IPS-18a (cell line): ENCODE results near the gene TTC9B.

Experiments
- H3K27ac ChIP-seq: one replicate; pipeline ENCODE4 v1.5.1; 2013; ENCODE audit warnings: low read length
- H3K27me3 ChIP-seq: one replicate; pipeline ENCODE4 v1.6.1; 2013; ENCODE audit warnings: mild to moderate bottlenecking, low read length; ENCODE audit not compliant: control insufficient read depth, insufficient read depth
- H3K36me3 ChIP-seq: one replicate; pipeline ENCODE4 v1.6.1; 2013; ENCODE audit warnings: low read depth, low read length; ENCODE audit not compliant: control insufficient read depth
- H3K4me1 ChIP-seq: one replicate; pipeline ENCODE4 v1.6.1; 2013; ENCODE audit warnings: low read depth, low read length; ENCODE audit not compliant: control insufficient read depth
- H3K4me3 ChIP-seq: one replicate; pipeline ENCODE4 v1.5.1; 2013; ENCODE audit warnings: low read length
- H3K9ac ChIP-seq: one replicate; pipeline ENCODE4 v1.6.1; 2013; ENCODE audit warnings: mild to moderate bottlenecking, low read length, moderate library complexity
- H3K9me3 ChIP-seq: one replicate; pipeline ENCODE4 v1.6.1; 2013; ENCODE audit warnings: low read depth, low read length; ENCODE audit not compliant: control insufficient read depth

Gene TTC9B

DNA sequence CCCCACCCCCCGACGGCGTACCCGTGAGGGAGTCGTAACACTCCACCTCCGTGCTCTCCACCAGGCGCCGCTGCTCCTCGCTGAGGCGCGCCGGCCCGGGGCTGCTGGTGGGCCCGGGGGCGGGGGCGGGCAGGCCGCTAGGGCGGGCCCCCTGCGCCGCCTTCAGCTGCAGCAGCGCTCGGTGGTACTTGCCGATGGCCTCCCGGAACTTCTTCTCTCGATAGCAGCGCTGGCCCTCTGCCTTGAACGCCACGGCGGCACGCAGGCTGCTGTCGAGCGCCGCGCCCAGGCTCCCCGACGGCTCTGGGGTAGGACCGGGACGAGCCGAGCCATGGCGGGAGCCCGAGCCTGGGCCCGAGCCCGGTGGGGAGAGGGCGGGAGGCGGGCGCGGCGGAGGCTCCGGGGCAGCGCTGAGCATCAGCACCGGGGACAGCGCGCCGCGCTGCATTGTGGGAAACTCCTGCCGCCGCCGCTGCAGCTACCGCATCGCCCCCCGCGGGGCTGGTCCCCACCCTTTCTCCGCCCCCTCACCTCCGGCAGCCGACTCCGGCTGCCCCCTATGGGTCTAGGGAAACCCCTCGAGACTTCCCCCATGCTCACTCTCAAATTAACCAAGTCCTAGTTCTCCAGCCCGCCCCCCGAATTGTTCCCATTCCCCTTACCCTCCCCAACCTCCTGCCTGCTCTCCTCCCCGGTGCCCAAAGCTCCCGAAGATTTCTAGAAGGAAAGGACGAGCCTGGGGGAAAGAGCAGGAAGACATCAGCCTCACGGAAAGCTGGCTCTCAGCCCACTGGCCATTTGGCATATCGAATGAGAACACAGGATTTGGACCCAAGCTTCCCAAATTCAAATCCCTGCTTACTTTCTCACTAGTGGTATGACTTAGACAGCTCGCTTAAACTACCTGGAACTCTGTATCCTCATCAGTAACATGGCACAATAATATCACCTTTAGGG lies at the start of gene TTC9B:
TSS of gene TTC9B (minus strand) at position 451 of the 957 bp plus-strand sequence. CDS start at position 448, 3 bp downstream.
- Histone ChIP-seq H3K9ac (no peak within 1 kb of the TSS), H3K4me1 (no peaks in the 10 kb centered on the region), H3K27ac (no peak within 1 kb of the TSS), H3K9me3 (no peaks in the 10 kb centered on the region), H3K4me3 (no peak within 1 kb of the TSS), H3K36me3 (no peaks in the 10 kb centered on the region), H3K27me3 (peaks cover 45% of the 10 kb centered on the region)

DNA sequence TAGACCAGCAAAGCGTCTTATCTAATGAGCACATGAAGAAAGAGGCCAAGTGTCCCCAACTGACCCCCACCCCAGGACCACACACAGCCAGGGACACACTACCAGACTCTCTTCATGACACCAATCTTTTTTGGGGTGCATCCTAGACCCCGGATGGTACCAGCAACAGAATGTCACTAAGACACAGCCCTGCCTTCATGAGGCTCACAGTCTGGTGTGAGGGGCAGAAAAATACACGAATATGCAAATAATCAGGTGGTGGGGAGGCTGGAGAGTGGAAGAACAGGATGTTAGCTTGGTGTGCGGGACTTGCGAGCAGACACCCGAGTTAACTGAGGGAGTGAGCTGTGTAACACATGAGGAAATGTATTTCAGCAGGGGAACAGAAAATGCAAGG lies 49.4 kb upstream of the TTC9B start:
- H3K9me3 ChIP-seq = no peaks in the 10 kb centered on the region
- H3K4me3 ChIP-seq = no peak overlapping the region
- H3K9ac ChIP-seq = no peak overlapping the region
- peaks cover 10% of the 10 kb centered on the region for H3K36me3 ChIP-seq
- no peaks in the 10 kb centered on the region for H3K27me3 ChIP-seq
- no peaks in the 10 kb centered on the region for H3K4me1 ChIP-seq
- no peak overlapping the region for H3K27ac ChIP-seq

DNA sequence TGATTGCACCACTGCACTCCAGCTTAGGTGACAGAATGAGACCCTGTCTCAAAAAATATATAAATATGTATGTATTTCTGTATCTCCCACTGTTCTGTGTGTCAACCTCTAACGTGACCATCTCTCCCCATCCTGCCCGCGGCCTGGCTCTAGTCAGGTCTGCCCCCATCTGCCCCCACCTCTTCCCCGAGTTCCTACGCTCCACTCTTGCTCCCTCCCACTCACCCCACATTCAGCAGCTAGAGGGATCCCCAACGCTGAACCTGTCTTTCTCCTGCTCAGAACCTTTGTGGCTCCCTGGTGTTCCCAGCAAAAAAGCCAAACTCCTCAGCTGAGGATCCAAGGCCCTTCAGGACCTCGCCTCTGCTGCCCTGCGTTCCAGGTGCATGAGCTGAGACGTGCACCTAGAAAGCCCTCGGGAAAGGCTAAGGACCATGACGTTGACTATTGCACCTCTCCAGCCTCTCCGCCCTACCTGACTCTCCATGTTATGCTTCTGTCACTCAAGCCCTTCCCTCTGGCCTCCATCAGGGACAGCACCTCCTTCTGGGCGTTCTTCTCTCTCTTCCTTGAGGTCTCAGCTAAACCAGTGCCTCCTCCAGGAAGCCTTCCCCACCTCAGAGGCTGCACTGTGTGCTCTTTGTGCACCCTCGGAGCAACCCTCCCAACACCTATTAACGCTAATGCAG lies 48.9 kb upstream of the TTC9B start:
- Histone ChIP-seq H3K27me3 (no peaks in the 10 kb centered on the region), H3K4me3 (no peak overlapping the region), H3K9me3 (no peaks in the 10 kb centered on the region), H3K27ac (no peak overlapping the region), H3K36me3 (peaks cover 9% of the 10 kb centered on the region), H3K9ac (no peak overlapping the region), H3K4me1 (no peaks in the 10 kb centered on the region)

DNA sequence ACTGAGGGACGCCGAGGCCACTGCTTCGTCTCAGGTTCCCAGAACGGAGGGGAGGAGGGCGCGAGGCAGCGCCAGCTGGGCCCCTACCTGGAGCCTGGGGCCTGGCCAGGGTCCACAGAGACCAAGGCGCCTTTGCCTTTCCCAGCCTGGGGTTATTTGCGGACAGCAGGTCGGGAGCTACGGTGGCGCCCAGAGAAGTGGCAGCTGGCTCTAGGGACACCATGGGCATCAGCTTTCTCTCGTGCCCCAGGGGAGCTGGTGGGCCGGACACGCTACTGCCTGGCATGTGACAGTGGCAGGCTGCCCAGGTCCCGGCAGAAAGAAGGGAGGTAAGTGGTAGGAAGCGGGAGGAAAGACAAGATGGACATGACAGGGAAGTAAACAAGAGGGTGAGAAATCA lies 47.9 kb upstream of the TTC9B start:
- no peaks in the 10 kb centered on the region for H3K4me1 ChIP-seq
- no peak overlapping the region for H3K4me3 ChIP-seq
- H3K9ac ChIP-seq = no peak overlapping the region
- no peaks in the 10 kb centered on the region for H3K27me3 ChIP-seq
- H3K27ac ChIP-seq = no peak overlapping the region
- peaks cover 9% of the 10 kb centered on the region for H3K36me3 ChIP-seq
- no peaks in the 10 kb centered on the region for H3K9me3 ChIP-seq

DNA sequence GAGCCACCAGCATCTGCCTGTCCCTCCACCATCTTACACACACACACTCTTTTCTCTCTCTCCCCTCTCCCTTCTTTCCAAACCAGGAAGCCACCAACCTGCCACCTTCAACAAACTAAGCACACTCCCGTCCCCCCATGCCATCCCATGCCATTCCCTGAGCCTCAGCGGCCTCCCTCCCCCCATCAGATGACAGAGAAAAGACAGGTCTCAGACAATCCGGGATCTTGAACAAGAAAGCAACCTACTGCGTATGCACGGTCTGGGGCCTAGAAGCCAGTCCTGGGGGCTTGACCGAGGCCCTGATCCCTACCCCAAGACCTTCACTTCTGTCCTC lies 47.5 kb upstream of the TTC9B start:
- H3K36me3 ChIP-seq = peaks cover 9% of the 10 kb centered on the region
- no peaks in the 10 kb centered on the region for H3K27me3 ChIP-seq
- no peaks in the 10 kb centered on the region for H3K9me3 ChIP-seq
- no peak overlapping the region for H3K27ac ChIP-seq
- no peak overlapping the region for H3K9ac ChIP-seq
- no peak overlapping the region for H3K4me3 ChIP-seq
- no peaks in the 10 kb centered on the region for H3K4me1 ChIP-seq

DNA sequence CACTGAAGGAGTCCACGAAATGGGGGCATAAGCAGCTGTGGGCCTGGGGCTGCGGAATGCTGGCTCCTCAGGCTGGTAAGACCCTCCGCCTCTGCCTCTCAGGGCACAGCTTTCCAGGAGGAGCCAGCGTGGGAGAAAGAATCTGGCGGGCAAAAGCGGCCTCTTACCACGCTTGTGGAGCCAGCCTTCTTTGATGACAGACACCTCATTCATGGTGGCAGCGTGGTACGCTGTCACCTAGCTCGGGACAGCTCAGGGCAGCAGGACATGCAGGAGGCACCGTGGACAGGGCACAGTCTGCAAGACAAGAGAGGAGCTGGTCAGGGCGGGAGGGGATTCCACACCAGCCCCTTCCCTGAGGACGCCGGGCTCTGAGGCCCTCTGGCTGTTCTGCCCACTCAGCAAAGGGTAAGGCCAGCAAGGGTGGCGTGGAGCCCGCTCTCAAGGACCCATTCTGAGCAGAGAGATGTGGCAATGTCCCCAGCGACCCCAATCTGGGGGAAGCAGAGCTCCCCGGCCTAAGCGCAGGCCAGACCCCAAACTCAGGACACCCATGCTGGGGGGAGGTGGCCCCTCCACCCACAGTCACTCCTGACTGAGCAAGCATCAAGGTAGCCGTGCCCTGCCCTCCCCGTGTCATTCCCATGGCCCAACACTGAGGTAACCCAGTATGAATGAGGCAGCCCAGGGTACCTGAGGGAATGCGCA lies 47.0 kb upstream of the TTC9B start:
- no peaks in the 10 kb centered on the region for H3K9me3 ChIP-seq
- no peak overlapping the region for H3K9ac ChIP-seq
- H3K27me3 ChIP-seq = no peaks in the 10 kb centered on the region
- peaks cover 9% of the 10 kb centered on the region for H3K36me3 ChIP-seq
- H3K4me3 ChIP-seq = no peak overlapping the region
- H3K4me1 ChIP-seq = no peaks in the 10 kb centered on the region
- no peak overlapping the region for H3K27ac ChIP-seq

DNA sequence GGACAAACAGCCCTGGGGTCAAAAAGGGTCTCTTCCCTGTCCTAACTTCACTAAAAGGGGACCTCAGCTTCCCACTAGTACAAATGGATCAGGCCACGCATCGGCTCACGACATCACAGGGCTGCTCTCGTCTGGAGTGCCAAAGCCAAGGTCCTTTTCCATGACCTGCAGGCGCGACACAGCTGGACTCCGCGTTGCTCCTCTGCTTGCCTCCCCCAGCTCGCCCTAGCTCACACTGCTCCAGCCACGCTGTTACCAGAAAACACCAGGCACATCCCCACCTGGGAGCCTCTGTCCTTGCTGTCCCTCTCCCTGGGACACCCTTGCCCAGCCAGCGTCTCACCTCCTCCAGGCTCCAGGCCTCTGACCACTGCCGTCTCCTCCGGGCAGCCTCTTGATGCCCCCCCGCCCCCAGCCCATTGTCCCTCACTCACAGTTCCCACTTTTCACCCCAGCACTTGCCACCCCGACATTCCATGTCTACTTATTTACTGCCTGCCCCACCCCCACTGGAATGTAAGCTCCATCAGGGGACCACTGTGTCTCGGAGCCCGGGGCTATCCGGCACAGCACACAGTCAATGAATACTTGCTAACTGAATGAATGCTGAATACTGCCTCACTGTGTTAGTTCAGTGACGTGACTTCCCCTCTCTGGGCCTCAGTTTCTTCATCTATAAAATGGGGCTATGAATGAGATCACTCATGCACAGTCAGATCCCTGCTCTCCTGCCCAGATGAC lies 46.3 kb upstream of the TTC9B start:
- no peak overlapping the region for H3K4me3 ChIP-seq
- no peak overlapping the region for H3K27ac ChIP-seq
- no peaks in the 10 kb centered on the region for H3K27me3 ChIP-seq
- H3K9ac ChIP-seq = no peak overlapping the region
- H3K9me3 ChIP-seq = no peaks in the 10 kb centered on the region
- H3K36me3 ChIP-seq = peaks cover 9% of the 10 kb centered on the region
- no peaks in the 10 kb centered on the region for H3K4me1 ChIP-seq

DNA sequence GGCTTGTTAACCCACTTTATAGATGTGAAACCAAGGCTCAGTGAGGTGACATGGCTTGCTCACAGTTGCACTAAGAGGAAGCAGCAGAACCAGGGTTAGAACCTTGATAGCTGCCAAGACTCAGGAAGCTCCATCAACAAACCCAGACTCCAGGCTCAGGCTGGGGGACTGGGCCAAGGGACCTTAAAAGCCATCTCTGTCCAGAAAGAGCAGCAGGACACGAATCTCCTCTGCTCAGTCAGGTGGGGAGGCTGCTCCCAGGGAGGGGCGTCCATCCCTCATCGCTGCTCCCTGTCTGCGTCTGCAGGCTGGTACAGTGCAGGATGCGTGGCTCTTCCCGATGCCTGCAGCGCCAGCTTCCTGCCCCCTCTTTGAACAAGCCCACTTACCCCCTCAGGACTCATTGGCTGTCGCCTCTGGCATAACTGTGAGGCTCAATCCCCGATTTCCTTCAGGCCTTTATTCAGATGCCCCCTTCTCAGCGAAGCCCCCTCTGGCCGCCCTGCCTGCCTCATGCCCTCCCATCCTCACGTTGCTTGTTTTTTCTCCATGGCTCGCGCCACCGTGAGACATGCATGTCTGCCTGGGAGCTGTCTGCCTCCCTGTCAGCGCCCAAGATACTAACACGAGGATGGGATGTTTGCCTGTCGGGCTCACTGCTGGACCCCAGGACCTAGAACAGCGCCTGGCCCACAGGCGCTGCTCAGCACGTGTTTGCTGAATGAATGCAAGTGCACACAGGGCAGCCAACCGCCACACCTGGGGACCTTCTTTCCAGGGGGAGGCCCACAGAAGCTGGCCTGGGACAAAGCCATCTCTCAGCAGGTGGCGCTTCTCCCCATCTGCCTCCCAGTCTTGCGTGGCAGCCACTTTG lies 45.5 kb upstream of the TTC9B start:
- Histone ChIP-seq H3K9ac (no peak overlapping the region), H3K36me3 (peaks cover 9% of the 10 kb centered on the region), H3K27me3 (no peaks in the 10 kb centered on the region), H3K4me1 (no peaks in the 10 kb centered on the region), H3K27ac (no peak overlapping the region), H3K9me3 (no peaks in the 10 kb centered on the region), H3K4me3 (no peak overlapping the region)

DNA sequence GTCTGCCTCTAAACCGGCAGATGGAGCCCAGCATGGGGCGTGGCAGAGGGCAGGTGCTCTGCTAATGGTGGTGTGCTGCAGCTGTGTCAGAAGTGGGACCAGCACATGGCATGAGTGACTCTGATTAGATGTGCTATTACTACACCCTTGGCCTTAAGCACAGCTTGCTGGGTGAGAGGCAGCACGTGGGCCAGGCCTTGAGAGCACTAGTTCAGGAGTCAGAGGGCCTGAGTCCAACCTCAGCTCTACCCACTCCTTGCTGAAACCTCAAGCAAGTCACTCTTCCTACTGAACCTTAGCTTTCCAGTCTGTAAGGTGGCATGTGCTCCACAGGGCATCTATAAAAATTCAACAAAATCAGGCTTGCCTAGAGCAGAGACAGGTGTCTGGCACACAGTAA lies 44.2 kb upstream of the TTC9B start:
- no peaks in the 10 kb centered on the region for H3K9me3 ChIP-seq
- peaks cover 9% of the 10 kb centered on the region for H3K36me3 ChIP-seq
- H3K27me3 ChIP-seq = no peaks in the 10 kb centered on the region
- no peaks in the 10 kb centered on the region for H3K4me1 ChIP-seq
- H3K27ac ChIP-seq = no peak overlapping the region
- H3K9ac ChIP-seq = no peak overlapping the region
- no peak overlapping the region for H3K4me3 ChIP-seq

DNA sequence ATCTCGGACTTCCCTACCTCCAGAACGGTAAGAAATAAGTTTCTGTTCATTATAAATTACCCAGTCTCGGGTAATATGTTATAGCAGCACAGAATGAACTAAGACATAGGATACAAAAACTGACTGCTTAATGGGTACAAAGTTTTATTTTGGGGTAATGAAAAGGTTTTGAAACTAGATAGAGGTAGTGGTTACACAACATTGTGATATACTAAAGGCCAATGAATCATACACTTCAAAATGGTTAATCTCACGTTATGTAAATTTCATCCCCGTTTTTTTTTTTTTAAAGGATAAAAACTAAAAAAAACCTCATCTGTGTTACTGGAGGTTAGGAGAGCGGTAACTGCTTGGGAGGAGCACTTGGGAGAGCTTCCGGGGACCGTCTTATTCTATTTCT lies 43.4 kb upstream of the TTC9B start:
- H3K9ac ChIP-seq = no peak overlapping the region
- H3K4me3 ChIP-seq = no peak overlapping the region
- H3K27ac ChIP-seq = no peak overlapping the region
- H3K27me3 ChIP-seq = no peaks in the 10 kb centered on the region
- peaks cover 11% of the 10 kb centered on the region for H3K36me3 ChIP-seq
- H3K9me3 ChIP-seq = no peaks in the 10 kb centered on the region
- H3K4me1 ChIP-seq = no peaks in the 10 kb centered on the region
